ENCODE results near the gene SLC7A6OS. TPM values are rescaled to one million over a fixed set of nuclear protein-coding genes. Genes with fewer than 3 reads are reported as not detected.
"Not testable (repeated sequence)": the region's sequence is repeated elsewhere in the genome, so short reads cannot be mapped to it uniquely, and the experiment has no call there.

The SLC7A6OS gene
- total RNA-seq, 2 donors from 2014 or later, result 15.2 to 16.6 TPM

DNA sequence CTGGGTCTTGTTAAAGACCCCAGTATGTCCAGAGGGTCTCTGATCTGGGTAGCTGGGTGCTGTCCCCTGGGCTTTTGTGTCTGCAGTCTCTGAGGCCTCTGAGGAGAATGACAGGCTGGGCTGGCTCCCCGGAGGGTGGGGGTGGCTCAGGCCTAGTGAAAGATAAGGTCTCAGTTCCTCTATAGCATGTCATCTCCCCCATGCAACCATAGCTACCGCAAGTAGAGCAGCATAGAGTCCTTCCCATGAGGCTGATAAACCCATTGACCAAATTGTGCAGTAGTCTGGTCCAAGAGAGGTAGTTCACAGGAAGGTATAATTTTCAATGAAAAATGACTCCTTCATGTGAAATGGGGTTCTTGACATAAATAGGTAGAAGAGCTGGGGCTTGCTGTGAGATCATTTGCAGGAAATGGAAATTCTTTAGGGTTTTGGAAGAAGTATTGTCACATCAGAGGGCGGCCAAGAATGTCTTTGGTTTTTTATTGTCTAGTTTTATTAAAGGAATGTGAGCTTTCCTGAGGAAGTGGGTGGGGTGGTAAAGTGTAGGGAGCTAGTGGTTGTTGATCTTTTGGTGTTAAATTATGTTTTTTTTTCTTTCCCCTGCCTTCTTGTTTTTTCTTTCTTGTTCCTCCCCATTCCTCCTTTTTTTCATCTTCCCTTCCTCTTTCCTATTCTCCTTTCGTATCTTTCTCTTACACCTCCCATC, 21.0 kb downstream of the SLC7A6OS start:
- intact Hi-C loops (cut with DNase I), result no loop called here
- DNase-seq, result no peak
- H3K36me3 ChIP-seq, result peaks cover 5% of the 10 kb centered on the region
- H3K27ac ChIP-seq, result peak overlapping the region; percentile 0
- TF ChIP-seq, protein P1, sequence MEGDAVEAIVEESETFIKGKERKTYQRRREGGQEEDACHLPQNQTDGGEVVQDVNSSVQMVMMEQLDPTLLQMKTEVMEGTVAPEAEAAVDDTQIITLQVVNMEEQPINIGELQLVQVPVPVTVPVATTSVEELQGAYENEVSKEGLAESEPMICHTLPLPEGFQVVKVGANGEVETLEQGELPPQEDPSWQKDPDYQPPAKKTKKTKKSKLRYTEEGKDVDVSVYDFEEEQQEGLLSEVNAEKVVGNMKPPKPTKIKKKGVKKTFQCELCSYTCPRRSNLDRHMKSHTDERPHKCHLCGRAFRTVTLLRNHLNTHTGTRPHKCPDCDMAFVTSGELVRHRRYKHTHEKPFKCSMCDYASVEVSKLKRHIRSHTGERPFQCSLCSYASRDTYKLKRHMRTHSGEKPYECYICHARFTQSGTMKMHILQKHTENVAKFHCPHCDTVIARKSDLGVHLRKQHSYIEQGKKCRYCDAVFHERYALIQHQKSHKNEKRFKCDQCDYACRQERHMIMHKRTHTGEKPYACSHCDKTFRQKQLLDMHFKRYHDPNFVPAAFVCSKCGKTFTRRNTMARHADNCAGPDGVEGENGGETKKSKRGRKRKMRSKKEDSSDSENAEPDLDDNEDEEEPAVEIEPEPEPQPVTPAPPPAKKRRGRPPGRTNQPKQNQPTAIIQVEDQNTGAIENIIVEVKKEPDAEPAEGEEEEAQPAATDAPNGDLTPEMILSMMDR (IDR thresholded peaks at IDR 0.05), result no peak
- no peaks in the 10 kb centered on the region for H3K9me3 ChIP-seq
- no peaks in the 10 kb centered on the region for H3K27me3 ChIP-seq
- no peak overlapping the region for H3K9ac ChIP-seq (ENCODE audit: low read depth in 2 of 2, low read length in 2 of 2)
- peaks cover 11% of the 10 kb centered on the region for H3K4me1 ChIP-seq
- no peak overlapping the region for H3K4me3 ChIP-seq

DNA sequence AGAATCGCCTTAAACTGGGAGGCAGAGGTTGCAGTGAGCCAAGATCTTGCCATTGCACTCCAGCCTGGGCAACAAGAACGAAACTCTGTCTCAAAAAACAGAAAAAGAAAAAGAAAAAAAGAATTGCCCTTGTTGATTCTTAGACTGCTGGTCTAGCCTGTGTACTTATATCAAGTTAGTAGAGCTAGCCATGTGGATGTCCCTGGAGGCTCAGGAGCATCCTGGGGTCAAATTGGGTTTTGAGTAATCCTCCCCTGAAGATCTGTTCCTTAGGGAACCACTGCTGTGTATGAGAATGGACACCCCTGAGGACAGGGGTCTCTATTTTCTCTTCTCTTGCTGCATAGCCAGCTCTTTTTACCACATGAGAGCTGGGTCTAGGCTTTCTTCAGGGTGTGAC, 21.5 kb downstream of the SLC7A6OS start:
- H3K36me3 ChIP-seq, result peaks cover 5% of the 10 kb centered on the region
- intact Hi-C loops (cut with DNase I), result no loop called here
- no peaks in the 10 kb centered on the region for H3K27me3 ChIP-seq
- peak overlapping the region; percentile 0 for H3K27ac ChIP-seq
- no peak for DNase-seq
- TF ChIP-seq, protein P1 (IDR thresholded peaks at IDR 0.05), result no peak
- H3K9me3 ChIP-seq, result no peaks in the 10 kb centered on the region
- H3K4me3 ChIP-seq, result no peak overlapping the region
- H3K9ac ChIP-seq (ENCODE audit: low read depth in 2 of 2, low read length in 2 of 2), result no peak overlapping the region
- peaks cover 11% of the 10 kb centered on the region for H3K4me1 ChIP-seq

DNA sequence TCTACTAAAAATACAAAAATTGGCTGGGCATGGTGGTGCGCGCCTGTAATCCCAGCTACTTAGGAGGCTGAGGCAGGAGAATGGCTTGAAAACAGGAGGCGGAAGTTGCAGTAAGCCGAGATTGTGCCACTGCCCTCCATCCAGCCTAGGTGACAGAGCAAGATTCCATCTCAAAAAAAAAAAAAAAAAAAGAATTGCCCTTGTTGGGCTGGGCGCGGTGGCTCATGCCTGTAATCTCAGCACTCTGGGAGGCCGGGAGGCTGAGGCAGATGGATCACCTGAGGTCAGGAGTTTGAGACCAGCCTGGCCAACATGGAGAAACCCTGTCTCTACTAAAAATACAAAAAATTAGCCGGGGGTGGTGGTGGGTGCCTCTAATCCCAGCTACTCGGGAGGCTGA, 21.9 kb downstream of the SLC7A6OS start:
- H3K4me3 ChIP-seq; H3K27me3 ChIP-seq; H3K9ac ChIP-seq (ENCODE audit: low read depth in 2 of 2, low read length in 2 of 2); H3K27ac ChIP-seq; DNase-seq; H3K36me3 ChIP-seq; intact Hi-C loops (cut with DNase I); H3K9me3 ChIP-seq: not testable (repeated sequence)
- peaks cover 11% of the 10 kb centered on the region for H3K4me1 ChIP-seq

DNA sequence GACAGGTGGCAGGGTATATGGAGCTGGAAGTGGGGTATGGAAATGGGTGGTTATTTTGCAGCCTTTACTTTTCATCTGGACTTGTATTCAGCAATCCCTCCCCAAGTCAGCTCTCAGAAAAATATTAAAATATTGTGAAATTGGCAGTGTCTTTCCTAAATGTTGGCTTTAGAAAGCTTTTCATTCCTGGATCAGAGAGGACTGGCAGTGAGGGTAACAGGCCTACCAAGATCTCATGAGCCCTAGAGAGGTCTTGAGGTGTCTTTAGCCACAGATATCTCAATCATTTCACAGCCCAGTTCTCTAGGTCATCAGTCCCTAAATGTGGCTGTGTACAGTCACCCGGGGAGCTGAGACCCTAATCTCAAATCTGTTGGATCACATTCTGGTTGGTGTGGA, 22.5 kb downstream of the SLC7A6OS start:
- no peak overlapping the region for H3K9ac ChIP-seq (ENCODE audit: low read depth in 2 of 2, low read length in 2 of 2)
- no peaks in the 10 kb centered on the region for H3K27me3 ChIP-seq
- H3K4me1 ChIP-seq, result peaks cover 11% of the 10 kb centered on the region
- TF ChIP-seq, protein P1 (IDR thresholded peaks at IDR 0.05), result no peak
- peaks cover under 1% of the 10 kb centered on the region for H3K36me3 ChIP-seq
- H3K9me3 ChIP-seq, result no peaks in the 10 kb centered on the region
- H3K27ac ChIP-seq, result no peak overlapping the region
- intact Hi-C loops (cut with DNase I), result no loop called here
- no peak overlapping the region for H3K4me3 ChIP-seq
- no peak for DNase-seq

DNA sequence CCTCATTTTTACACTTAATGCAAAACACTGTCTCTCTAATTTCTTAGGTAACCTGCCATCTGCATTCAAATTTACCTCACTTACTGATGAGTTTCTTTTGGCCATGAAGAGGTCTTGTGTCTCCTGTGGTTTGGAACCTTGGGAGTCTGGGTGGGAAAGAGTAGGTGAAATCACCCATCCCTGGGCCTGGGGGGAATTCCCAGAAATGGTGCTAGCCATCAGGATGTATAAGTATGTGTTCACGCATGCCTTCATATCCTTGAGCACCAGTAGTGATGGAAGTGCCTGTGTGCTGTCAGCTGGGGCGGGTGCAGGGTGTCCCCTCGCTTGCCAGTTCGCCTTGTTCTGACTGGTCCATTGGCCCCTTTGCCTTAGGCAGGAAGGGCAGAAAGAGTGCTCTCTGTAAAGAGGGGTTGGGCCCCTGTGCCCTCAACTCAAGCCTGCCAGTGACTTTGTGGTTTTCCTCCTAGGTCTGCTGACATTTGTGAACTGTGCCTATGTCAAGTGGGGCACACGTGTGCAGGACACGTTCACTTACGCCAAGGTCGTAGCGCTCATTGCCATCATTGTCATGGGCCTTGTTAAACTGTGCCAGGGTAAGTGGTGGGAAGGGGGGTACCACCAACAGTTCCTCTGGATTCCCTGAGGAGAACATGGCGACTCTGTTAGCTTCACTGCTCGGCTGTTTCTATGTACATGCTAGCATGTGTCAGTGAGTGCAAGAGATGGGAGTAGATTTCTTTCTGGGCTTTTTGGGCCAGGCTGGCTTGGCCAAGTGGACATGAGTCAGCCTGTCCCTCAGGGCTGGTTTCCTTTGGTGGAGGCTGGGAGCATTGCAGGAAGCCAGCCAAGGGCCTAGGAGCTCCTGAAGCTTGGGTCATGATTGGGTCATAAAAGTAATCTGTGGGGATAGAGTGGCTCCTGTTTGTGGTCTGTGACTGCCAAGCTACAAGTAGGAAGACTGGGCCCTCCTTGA, 23.2 kb downstream of the SLC7A6OS start:
- Histone ChIP-seq H3K4me1 (peaks cover 11% of the 10 kb centered on the region), H3K27ac (no peak overlapping the region), H3K4me3 (no peak overlapping the region), H3K9me3 (no peaks in the 10 kb centered on the region), H3K9ac (ENCODE audit: low read depth in 2 of 2, low read length in 2 of 2) (no peak overlapping the region), H3K27me3 (no peaks in the 10 kb centered on the region), H3K36me3 (no peaks in the 10 kb centered on the region)
- intact Hi-C loops (cut with DNase I), result no loop called here
- TF ChIP-seq, protein P1 (IDR thresholded peaks at IDR 0.05), result no peak
- DNase-seq, result no peak

Measured in colonic mucosa (tissue), 4 donors.